Transverse colon (tissue), 4 donors: ENCODE measurements around the gene TMTC2.

Experiments used
- CTCF ChIP-seq, 5 experiments: fragments of 200-600 bp in 3 of 5; fragments of 450-650 bp in 2 of 5; sonication (generic) in 3 of 5; IDR thresholded peaks; 1 replicate in 2 of 5; 2 replicates in 3 of 5; pipeline ENCODE4 v1.5.1; 2016 to 2017; ENCODE audit warnings: antibody characterized with exemption in 5 of 5, inconsistent platforms in 3 of 5, mild to moderate bottlenecking in 2 of 5, moderate library complexity in 1 of 5
- EP300 ChIP-seq: sonication (generic); formaldehyde crosslinking; IDR thresholded peaks from one replicate; pipeline ENCODE4 v1.6.1; 2017; ENCODE audit warnings: antibody characterized with exemption, low read depth
- POLR2A ChIP-seq: fragments of 450-650 bp; IDR thresholded peaks from one replicate; pipeline ENCODE4 v1.6.1; 2016; ENCODE audit warnings: antibody characterized with exemption, mild to moderate bottlenecking, moderate library complexity
- POLR2AphosphoS5 ChIP-seq, 3 donors: sonication (generic); formaldehyde crosslinking; IDR thresholded peaks; one replicate each; pipeline ENCODE4 v1.6.1; 2016; ENCODE audit warnings: antibody characterized with exemption in 3 of 3

DNA sequence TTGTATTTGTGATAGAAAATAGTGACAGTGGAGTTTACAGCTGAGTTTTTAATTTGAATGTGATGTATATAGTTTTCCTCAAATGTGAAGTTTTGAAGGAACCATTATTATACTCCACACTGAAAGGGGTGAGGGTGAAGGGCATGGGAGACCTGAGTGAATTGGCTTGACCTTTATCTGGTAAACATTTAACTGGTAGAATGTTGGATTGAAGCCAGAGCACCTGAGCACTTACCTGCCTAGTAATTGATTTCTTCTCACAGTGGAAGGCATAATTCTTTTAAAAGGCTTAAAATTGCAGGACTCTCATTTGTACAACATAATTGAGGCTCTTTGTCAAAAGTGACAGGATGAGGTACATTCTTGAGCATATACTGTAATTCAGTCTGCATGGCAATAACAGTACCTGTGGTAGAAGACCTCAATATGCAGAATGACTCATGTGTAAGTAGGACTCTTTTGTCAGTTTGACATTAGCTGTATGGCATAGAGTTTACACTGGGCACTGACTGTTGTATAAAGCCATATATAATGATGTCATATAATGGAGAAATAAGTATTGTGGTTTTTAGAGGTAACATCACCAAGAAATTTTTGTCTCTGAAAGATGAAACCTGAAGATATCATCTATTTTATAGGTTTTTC is 309.6 kb downstream of the TMTC2 start:
- TF ChIP-seq POLR2A: no peak
- no peak for TF ChIP-seq CTCF (IDR thresholded peaks at IDR 0.05)
- no peak for TF ChIP-seq POLR2AphosphoS5 (IDR thresholded peaks at IDR 0.05)
- no peak for TF ChIP-seq EP300
